Measurements from ENCODE around the gene QSER1. TPM values are rescaled to one million over a fixed set of nuclear protein-coding genes. Genes with fewer than 3 reads are reported as not detected.

The QSER1 gene
- total and polyA plus RNA-seq, 2 experiments from 2014 or later: 29.4 to 132 TPM

GRCh38 chr11:32897103-32897502 is 4.5 kb downstream of the QSER1 start:
- no peak for TF ChIP-seq STAT1 (IDR thresholded peaks at IDR 0.05; ENCODE audit: unreplicated experiment)
- TF ChIP-seq EZH2 (IDR thresholded peaks at IDR 0.05; ENCODE audit: low read depth, unreplicated experiment): no peak
- no peak for TF ChIP-seq JUNB (IDR thresholded peaks at IDR 0.05; ENCODE audit: unreplicated experiment)
- no peak for TF ChIP-seq ZNF462 (CRISPR knock-in tag; IDR thresholded peaks at IDR 0.05)
- TF ChIP-seq ZNF114 (CRISPR knock-in tag; IDR thresholded peaks at IDR 0.05): no peak
- no peak for TF ChIP-seq ETS1 (IDR thresholded peaks at IDR 0.05)
- no peak for TF ChIP-seq POLR2AphosphoS5 (IDR thresholded peaks at IDR 0.05; ENCODE audit: low read depth)
- TF ChIP-seq NANOG (IDR thresholded peaks at IDR 0.05; ENCODE audit: borderline replicate concordance): no peak
- TF ChIP-seq CTCF (conservative IDR thresholded peaks at IDR 0.05; ENCODE audit: low read depth in 2 of 2): no peak
- no peak for TF ChIP-seq CREB1 (CRISPR knock-in tag; IDR thresholded peaks at IDR 0.05; ENCODE audit: low read depth)
- no peak for TF ChIP-seq ZNF331 (CRISPR knock-in tag; IDR thresholded peaks at IDR 0.05; ENCODE audit: low read depth)
- no peak for TF ChIP-seq REST (IDR thresholded peaks at IDR 0.05; ENCODE audit: unreplicated experiment)
- no peak for TF ChIP-seq EZH2phosphoT487 (IDR thresholded peaks at IDR 0.05; ENCODE audit: unreplicated experiment)
- peaks cover 89% of the 10 kb centered on the region for H3K79me2 ChIP-seq (replicated peaks; ENCODE audit: insufficient read depth)
- no peak overlapping the region for H3K27ac Mint-ChIP-seq
- no peaks in the 10 kb centered on the region for H3K9me2 ChIP-seq (ENCODE audit: insufficient read depth)
- H3K27me3 ChIP-seq (ENCODE audit: insufficient read depth): no peaks in the 10 kb centered on the region
- peaks cover 4% of the 10 kb centered on the region; the same call in 1 of the 2 replicates for H3K36me3 ChIP-seq (ENCODE audit: insufficient read depth)
- peak overlapping the region; percentile 63 for H3K4me2 ChIP-seq
- peaks cover 12% of the 10 kb centered on the region for H3K27me3 Mint-ChIP-seq (ENCODE audit: insufficient read depth, low read depth, poor library complexity)
- no peak overlapping the region for H3K4me3 Mint-ChIP-seq
- ATAC-seq (no peak), DNase-seq (ENCODE audit: low spot score) (no peak)
- H3K4me1 Mint-ChIP-seq: peaks cover 58% of the 10 kb centered on the region
- peak overlapping the region; percentile 11; the same call in 1 of the 2 replicates for H3K4me3 ChIP-seq
- H3K27ac ChIP-seq (ENCODE audit: low read depth): no peak overlapping the region
- H3F3A ChIP-seq (replicated peaks; ENCODE audit: low read depth): no peaks in the 10 kb centered on the region
- H4K20me1 ChIP-seq (replicated peaks; ENCODE audit: insufficient read depth): peaks cover 65% of the 10 kb centered on the region
- no peak overlapping the region for H2AFZ ChIP-seq
- peaks cover 58% of the 10 kb centered on the region for H3K4me1 ChIP-seq (ENCODE audit: insufficient read depth)
- H3K9me3 Mint-ChIP-seq: peaks cover under 1% of the 10 kb centered on the region; the same call in 1 of the 3 replicates
- peaks cover 56% of the 10 kb centered on the region for H3K36me3 Mint-ChIP-seq (ENCODE audit: low read depth)

Data from GM23338 (cell line).